ENCODE results near the gene MIDN.

Gene MIDN

GRCh38 chr19:1291761-1292418 lies 43.5 kb downstream of the MIDN start:
- Mint-ChIP-seq H3K4me1 (peaks cover 4% of the 10 kb centered on the region), H3K36me3 (no peaks in the 10 kb centered on the region), H3K9me3 (no peaks in the 10 kb centered on the region), H3K27ac (no peak overlapping the region), H3K27me3 (peaks cover 80% of the 10 kb centered on the region), H3K4me3 (no peak overlapping the region)
- no peak for DNase-seq
- CTCF ChIA-PET = no interaction called here

GRCh38 chr19:1292419-1293151 lies 44.2 kb downstream of the MIDN start:
- DNase-seq = no peak
- H3K4me1 Mint-ChIP-seq = peaks cover 4% of the 10 kb centered on the region
- peaks cover 80% of the 10 kb centered on the region for H3K27me3 Mint-ChIP-seq
- CTCF ChIA-PET = no interaction called here
- H3K9me3 Mint-ChIP-seq = no peaks in the 10 kb centered on the region
- H3K4me3 Mint-ChIP-seq = no peak overlapping the region
- no peaks in the 10 kb centered on the region for H3K36me3 Mint-ChIP-seq
- no peak overlapping the region for H3K27ac Mint-ChIP-seq

- no peak overlapping the region for H3K4me3 Mint-ChIP-seq
- H3K36me3 Mint-ChIP-seq = no peaks in the 10 kb centered on the region
- no peaks in the 10 kb centered on the region for H3K9me3 Mint-ChIP-seq
- H3K27me3 Mint-ChIP-seq = peaks cover 73% of the 10 kb centered on the region
- DNase-seq = no peak
- no peak overlapping the region for H3K27ac Mint-ChIP-seq
- CTCF ChIA-PET = no interaction called here
- H3K4me1 Mint-ChIP-seq = peaks cover 4% of the 10 kb centered on the region
These were observed 45.6 kb downstream of the MIDN start for GRCh38 chr19:1293782-1294604.

GRCh38 chr19:1294688-1295087 lies 46.3 kb downstream of the MIDN start:
- CTCF ChIA-PET = no interaction called here
- H3K4me3 Mint-ChIP-seq = no peak overlapping the region
- no peaks in the 10 kb centered on the region for H3K9me3 Mint-ChIP-seq
- H3K27ac Mint-ChIP-seq = no peak overlapping the region
- no peak for DNase-seq
- peaks cover 4% of the 10 kb centered on the region for H3K4me1 Mint-ChIP-seq
- peaks cover 66% of the 10 kb centered on the region for H3K27me3 Mint-ChIP-seq
- H3K36me3 Mint-ChIP-seq = no peaks in the 10 kb centered on the region

GRCh38 chr19:1295169-1296012 lies 47.0 kb downstream of the MIDN start:
- Mint-ChIP-seq H3K27ac (no peak overlapping the region), H3K4me3 (no peak overlapping the region), H3K4me1 (peaks cover 4% of the 10 kb centered on the region), H3K36me3 (no peaks in the 10 kb centered on the region), H3K27me3 (peaks cover 59% of the 10 kb centered on the region), H3K9me3 (no peaks in the 10 kb centered on the region)
- peak; percentile 66 for DNase-seq
- CTCF ChIA-PET = no interaction called here

GRCh38 chr19:1296078-1296477 lies 47.7 kb downstream of the MIDN start:
- no peaks in the 10 kb centered on the region for H3K36me3 Mint-ChIP-seq
- H3K4me1 Mint-ChIP-seq = peaks cover 4% of the 10 kb centered on the region
- no peak for DNase-seq
- no peak overlapping the region for H3K4me3 Mint-ChIP-seq
- peaks cover 58% of the 10 kb centered on the region for H3K27me3 Mint-ChIP-seq
- H3K27ac Mint-ChIP-seq = no peak overlapping the region
- CTCF ChIA-PET = no interaction called here
- H3K9me3 Mint-ChIP-seq = no peaks in the 10 kb centered on the region

GRCh38 chr19:1296575-1297271 lies 48.3 kb downstream of the MIDN start:
- CTCF ChIA-PET = no interaction called here
- Mint-ChIP-seq H3K27ac (no peak overlapping the region), H3K36me3 (no peaks in the 10 kb centered on the region), H3K9me3 (no peaks in the 10 kb centered on the region), H3K27me3 (peaks cover 58% of the 10 kb centered on the region), H3K4me3 (no peak overlapping the region), H3K4me1 (peaks cover 4% of the 10 kb centered on the region)
- DNase-seq = no peak

- CTCF ChIA-PET = no interaction called here
- DNase-seq = no peak
These were observed 49.9 kb downstream of the MIDN start for GRCh38 chr19:1298235-1298634.

GRCh38 chr19:1299801-1300200 lies 51.4 kb downstream of the MIDN start:
- Mint-ChIP-seq H3K27ac (no peak overlapping the region), H3K27me3 (peaks cover 33% of the 10 kb centered on the region), H3K4me1 (peaks cover under 1% of the 10 kb centered on the region), H3K4me3 (no peak overlapping the region), H3K36me3 (no peaks in the 10 kb centered on the region), H3K9me3 (no peaks in the 10 kb centered on the region)
- DNase-seq = no peak
- CTCF ChIA-PET = no interaction called here

More at GRCh38 chr19:1298235-1298634, 49.9 kb downstream of the MIDN start:
- Mint-ChIP-seq H3K4me3 (no peak overlapping the region), H3K36me3 (no peaks in the 10 kb centered on the region), H3K4me1 (peaks cover 4% of the 10 kb centered on the region), H3K9me3 (no peaks in the 10 kb centered on the region), H3K27ac (no peak overlapping the region), H3K27me3 (peaks cover 48% of the 10 kb centered on the region)

- H3K27ac Mint-ChIP-seq = no peak overlapping the region
- H3K4me3 Mint-ChIP-seq = no peak overlapping the region
- no peaks in the 10 kb centered on the region for H3K9me3 Mint-ChIP-seq
- peaks cover 24% of the 10 kb centered on the region for H3K27me3 Mint-ChIP-seq
- CTCF ChIA-PET = no interaction called here
- no peaks in the 10 kb centered on the region for H3K4me1 Mint-ChIP-seq
- no peak for DNase-seq
- no peaks in the 10 kb centered on the region for H3K36me3 Mint-ChIP-seq
These were observed 52.5 kb downstream of the MIDN start for GRCh38 chr19:1300744-1301490.

GRCh38 chr19:1302533-1303239 lies 54.3 kb downstream of the MIDN start:
- no peak for DNase-seq
- no peak overlapping the region for H3K4me3 Mint-ChIP-seq
- no peak overlapping the region for H3K27ac Mint-ChIP-seq
- H3K4me1 Mint-ChIP-seq = no peaks in the 10 kb centered on the region
- CTCF ChIA-PET = no interaction called here
- no peaks in the 10 kb centered on the region for H3K36me3 Mint-ChIP-seq
- H3K9me3 Mint-ChIP-seq = no peaks in the 10 kb centered on the region
- peaks cover 10% of the 10 kb centered on the region for H3K27me3 Mint-ChIP-seq

- no peak overlapping the region for H3K27ac Mint-ChIP-seq
- CTCF ChIA-PET = no interaction called here
- no peaks in the 10 kb centered on the region for H3K9me3 Mint-ChIP-seq
These were observed 56.0 kb downstream of the MIDN start for GRCh38 chr19:1304197-1304924.

More at GRCh38 chr19:1304197-1304924, 56.0 kb downstream of the MIDN start:
- no peak overlapping the region for H3K4me3 Mint-ChIP-seq
- H3K27me3 Mint-ChIP-seq = peaks cover 4% of the 10 kb centered on the region
- H3K4me1 Mint-ChIP-seq = no peaks in the 10 kb centered on the region
- no peak for DNase-seq
- H3K36me3 Mint-ChIP-seq = no peaks in the 10 kb centered on the region
